ENCODE data around the gene THAP7.

DNA sequence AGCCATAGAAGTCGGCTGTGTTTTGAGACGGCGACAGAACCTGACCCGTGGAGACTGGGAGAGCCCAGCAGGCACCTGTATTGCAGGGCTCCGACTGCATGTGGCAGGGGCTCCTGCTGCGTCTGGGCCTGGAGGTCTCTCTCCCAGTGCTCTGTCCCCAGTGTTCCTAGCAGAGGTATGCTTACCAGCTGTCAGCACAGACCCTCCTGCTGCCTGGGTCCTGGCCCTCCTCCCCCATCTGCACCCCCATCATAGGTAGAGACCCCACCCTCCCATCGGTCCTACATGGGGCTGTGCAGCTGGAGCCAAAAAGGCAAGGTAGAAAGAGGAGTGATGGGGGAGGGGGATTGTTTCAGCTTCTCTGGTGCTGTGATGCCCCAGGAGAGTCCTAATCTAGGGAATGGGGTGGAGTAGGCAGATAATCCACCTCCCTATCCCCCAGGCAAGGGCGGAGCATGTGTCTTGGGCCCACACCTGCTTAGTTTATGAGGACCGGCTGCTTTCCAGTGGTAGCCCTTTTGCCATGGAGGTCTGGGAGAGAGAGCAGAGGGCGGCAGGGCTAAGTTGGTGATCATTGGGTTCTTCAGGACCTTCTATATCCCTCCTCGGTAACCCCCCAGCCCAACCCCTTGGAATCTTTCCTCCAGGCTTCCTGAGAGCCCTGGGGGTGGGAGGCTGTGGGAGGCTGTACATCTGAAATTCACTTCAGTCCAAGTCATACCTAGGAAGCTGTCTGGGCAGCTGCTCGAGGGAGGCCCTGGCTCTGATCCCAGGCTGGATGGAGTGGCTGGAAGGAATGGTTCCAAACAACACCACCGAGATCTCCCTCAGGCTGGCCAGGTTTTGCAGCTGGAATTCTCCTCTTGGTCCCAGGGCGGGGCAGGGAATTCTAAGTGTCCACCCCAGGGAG, 25.1 kb upstream of the THAP7 start:
- TF ChIP-seq, protein P1, sequence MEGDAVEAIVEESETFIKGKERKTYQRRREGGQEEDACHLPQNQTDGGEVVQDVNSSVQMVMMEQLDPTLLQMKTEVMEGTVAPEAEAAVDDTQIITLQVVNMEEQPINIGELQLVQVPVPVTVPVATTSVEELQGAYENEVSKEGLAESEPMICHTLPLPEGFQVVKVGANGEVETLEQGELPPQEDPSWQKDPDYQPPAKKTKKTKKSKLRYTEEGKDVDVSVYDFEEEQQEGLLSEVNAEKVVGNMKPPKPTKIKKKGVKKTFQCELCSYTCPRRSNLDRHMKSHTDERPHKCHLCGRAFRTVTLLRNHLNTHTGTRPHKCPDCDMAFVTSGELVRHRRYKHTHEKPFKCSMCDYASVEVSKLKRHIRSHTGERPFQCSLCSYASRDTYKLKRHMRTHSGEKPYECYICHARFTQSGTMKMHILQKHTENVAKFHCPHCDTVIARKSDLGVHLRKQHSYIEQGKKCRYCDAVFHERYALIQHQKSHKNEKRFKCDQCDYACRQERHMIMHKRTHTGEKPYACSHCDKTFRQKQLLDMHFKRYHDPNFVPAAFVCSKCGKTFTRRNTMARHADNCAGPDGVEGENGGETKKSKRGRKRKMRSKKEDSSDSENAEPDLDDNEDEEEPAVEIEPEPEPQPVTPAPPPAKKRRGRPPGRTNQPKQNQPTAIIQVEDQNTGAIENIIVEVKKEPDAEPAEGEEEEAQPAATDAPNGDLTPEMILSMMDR (conservative IDR thresholded peaks at IDR 0.05; ENCODE audit: low read depth, low read length) = no peak
- no peak for TF ChIP-seq EZH2 (IDR thresholded peaks at IDR 0.05; ENCODE audit: borderline replicate concordance, low read depth, low read length, poor library complexity, severe bottlenecking)

Measured in A673 (cell line).